GM19025 (cell line): ENCODE results near the gene TNFAIP8L3.

Experiments
- ATAC-seq: cut with Tn5 transposase; IDR thresholded peaks from one replicate; pipeline ENCODE4 v1.9.1; 2021; ENCODE audit warnings: mild to moderate bottlenecking, low read depth, moderate library complexity; ENCODE audit not compliant: unreplicated experiment

Gene TNFAIP8L3

DNA sequence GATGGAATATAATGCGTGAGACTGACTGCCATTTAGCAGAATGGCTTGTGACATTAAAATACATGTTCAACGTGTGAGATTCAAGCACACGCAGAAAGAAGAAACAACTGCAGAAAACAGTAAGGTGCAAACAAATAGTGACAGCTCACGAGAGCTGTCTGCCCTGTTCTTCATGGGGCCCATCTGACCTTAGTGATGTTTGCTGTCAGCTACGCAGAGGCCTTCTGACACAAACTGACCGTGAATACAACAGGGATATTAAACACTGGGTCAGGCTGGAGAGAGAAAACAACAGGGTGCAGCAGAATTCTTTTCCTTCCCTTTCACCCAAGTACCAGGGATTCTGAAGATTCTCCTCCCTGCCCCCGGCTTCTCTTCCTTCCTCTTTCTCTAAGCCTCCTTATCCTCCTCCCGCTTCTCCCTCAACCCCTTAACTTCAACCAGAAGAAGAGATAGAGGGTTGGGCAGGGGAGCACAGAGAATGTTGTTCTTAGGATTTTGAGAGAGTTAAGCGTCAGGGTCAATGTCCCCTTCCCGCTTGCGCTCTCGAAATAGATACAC is 2.1 kb downstream of the TNFAIP8L3 start:
- ATAC-seq, result no peak

GRCh38 chr15:51090753-51091152 is 4.0 kb downstream of the TNFAIP8L3 start:
- no peak for ATAC-seq

GRCh38 chr15:51089699-51090453 is 4.8 kb downstream of the TNFAIP8L3 start:
- no peak for ATAC-seq

DNA sequence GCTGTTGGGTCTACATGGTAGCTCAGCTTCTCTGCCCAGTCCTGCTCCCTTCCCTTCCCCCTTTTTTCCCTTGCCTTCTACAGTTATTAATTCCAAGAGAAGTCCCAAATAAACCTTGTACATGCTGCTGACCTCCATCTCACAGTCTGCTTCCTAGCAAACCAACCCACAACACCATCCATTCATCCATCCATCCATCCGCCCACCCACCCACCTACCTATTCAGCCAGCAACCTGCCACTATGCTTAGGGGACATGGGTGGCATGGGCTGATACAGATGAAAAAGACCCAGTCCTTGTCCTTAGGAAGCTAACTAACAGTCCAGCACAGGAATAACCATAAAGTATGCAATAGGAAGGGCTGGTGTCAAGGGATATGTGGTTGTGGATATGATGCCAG is 5.7 kb downstream of the TNFAIP8L3 start:
- ATAC-seq, result no peak

GRCh38 chr15:51088585-51088984 is 6.1 kb downstream of the TNFAIP8L3 start:
- ATAC-seq, result no peak

GRCh38 chr15:51087513-51087912 is 7.2 kb downstream of the TNFAIP8L3 start:
- ATAC-seq, result no peak

DNA sequence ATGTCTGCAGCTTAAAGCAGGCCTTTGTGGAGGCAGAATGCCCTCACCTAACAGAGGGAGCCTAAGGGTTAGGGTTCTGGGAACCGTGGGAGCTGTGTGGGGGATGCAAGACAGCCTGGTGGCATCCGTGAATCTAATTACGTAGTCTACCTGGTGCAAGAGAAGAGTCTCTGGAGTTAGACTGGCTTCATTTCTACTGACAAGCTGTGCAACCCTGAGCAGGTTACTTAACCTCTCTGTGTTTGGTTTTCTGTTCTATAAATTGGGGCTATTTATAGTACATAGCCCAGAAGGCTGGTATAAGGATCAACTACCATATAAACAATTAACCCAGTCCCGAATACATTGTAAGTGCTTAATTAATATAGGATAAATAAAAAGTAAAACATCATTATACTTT is 8.3 kb downstream of the TNFAIP8L3 start:
- ATAC-seq, result no peak

GRCh38 chr15:51085764-51086163 is 8.9 kb downstream of the TNFAIP8L3 start:
- ATAC-seq, result no peak

GRCh38 chr15:51083641-51084166 is 11.0 kb downstream of the TNFAIP8L3 start:
- no peak for ATAC-seq

DNA sequence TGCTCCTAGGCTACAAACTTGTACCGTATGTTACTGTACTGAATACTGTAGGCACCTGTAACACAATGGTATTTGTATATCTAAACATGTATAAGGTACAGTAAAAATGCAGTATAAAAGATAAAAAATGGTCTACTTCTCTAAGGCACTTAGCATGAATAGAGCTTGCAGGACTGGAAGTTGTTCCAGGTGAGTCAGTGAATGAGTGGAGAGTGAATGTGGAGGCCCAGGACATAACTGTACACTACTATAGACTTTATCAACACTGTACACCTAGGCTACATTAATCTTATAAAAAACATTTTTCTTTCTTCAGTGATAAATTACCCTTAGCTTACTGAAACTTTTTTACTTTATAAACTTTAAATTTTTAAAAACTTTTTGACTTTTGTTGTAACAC is 12.5 kb downstream of the TNFAIP8L3 start:
- ATAC-seq, result no peak

- no peak for ATAC-seq
Observed at GRCh38 chr15:51080286-51080685, 14.4 kb downstream of the TNFAIP8L3 start.

DNA sequence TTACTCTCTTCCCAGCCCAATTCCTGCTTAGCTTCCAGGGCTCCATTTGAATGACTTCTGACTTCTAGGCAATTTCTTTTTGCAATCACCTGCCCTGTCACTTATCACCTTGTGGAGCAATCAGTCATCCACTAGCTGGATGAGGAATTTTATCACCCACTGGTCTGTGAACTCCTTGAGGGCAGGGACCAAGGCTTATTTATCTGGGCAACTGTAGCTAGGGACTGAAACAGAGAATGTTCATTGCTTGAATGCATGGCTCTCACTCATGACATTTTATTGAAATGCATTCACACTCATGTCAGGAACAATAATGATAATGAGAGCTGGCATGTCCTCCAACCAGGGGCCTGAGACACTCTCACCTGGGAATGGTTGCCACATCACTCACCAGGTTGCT is 15.5 kb downstream of the TNFAIP8L3 start:
- no peak for ATAC-seq

GRCh38 chr15:51077221-51078153 is 17.2 kb downstream of the TNFAIP8L3 start:
- ATAC-seq, result peak; percentile 76

GRCh38 chr15:51076524-51077220 is 18.0 kb downstream of the TNFAIP8L3 start:
- ATAC-seq, result no peak

DNA sequence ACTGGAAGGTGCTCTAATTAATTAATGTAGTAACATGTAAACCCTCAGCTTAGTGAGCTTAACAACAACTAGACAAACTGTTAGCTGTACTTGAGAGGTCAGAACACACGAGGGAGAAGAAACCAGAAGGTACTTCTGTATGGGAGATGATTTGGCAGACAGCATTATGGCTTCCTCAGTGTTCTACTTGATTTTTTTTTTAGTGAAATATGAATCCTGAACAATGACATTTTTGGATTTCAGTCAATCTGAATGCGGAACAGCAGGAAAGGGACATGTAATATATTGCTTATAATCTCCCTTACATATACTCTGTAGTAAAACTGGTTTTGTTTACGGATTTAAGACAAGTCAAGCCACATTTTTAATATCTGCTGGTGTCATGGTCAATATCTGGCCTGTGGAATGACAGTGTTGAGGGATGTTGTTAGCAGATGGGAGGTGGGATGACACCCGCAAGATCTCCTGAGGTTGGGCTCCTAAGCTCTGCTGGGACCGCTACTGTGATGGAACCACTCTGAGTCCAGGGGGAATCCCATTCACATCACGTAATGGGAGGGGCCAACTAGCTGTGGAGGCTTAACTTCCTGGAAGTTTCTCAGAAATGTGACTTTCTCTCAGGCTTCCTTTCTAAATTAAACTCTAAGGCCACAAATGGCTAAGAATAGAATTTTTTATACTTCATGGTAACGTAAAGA is 18.7 kb downstream of the TNFAIP8L3 start:
- no peak for ATAC-seq

- ATAC-seq, result no peak
Observed at GRCh38 chr15:51075364-51075763, 19.3 kb downstream of the TNFAIP8L3 start.

GRCh38 chr15:51074926-51075325 is 19.8 kb downstream of the TNFAIP8L3 start:
- ATAC-seq, result no peak

- no peak for ATAC-seq
Observed at GRCh38 chr15:51071578-51071977, 23.1 kb downstream of the TNFAIP8L3 start.

DNA sequence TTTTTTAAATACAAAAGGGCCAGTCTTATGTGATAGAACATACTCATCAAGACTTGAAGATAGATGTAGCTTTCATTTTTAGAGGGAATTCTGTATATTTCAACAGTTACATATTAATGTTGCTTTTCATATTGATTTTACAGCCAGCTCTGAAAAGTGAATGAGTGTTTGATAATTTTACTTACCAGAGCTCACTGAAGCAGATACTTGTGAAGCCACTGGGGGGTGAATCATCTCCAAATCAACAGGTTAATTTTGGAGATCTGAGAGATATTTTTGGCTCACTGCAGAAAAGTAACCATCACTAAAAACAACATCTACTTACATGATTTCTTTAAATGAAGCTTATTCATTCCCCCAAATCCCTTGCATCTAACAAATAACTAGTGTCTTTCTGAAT is 24.7 kb downstream of the TNFAIP8L3 start:
- no peak for ATAC-seq

- no peak for ATAC-seq
Observed at GRCh38 chr15:51067510-51067909, 27.2 kb downstream of the TNFAIP8L3 start.
